IgD-negative memory B cell (primary cell): ENCODE data around the gene CLEC16A. TPM values are rescaled to one million over a fixed set of nuclear protein-coding genes. Genes with fewer than 3 reads are reported as not detected.

Experiments
- H3K27ac Mint-ChIP-seq, 3 donors: one replicate each; pipeline ENCODE4 v1.8.0; 2020 to 2022; ENCODE audit warnings: mild to moderate bottlenecking in 3 of 3, mixed read lengths in 3 of 3, moderate library complexity in 1 of 3
- H3K27me3 Mint-ChIP-seq: one replicate; pipeline ENCODE4 v1.8.0; 2021; ENCODE audit warnings: mixed read lengths
- H3K36me3 Mint-ChIP-seq: one replicate; pipeline ENCODE4 v1.8.0; 2020; ENCODE audit warnings: mild to moderate bottlenecking, mixed read lengths
- H3K4me1 Mint-ChIP-seq, 3 donors: one replicate each; pipeline ENCODE4 v1.8.0; 2020 to 2022; ENCODE audit warnings: mixed read lengths in 3 of 3, mild to moderate bottlenecking in 1 of 3
- H3K4me3 Mint-ChIP-seq, 4 donors: one replicate each; pipeline ENCODE4 v1.8.0; 2020 to 2022; ENCODE audit warnings: mild to moderate bottlenecking in 4 of 4, mixed read lengths in 4 of 4, moderate library complexity in 3 of 4
- H3K9me3 Mint-ChIP-seq, 3 donors: one replicate each; pipeline ENCODE4 v1.8.0; 2020 to 2021; ENCODE audit warnings: mixed read lengths in 3 of 3, mild to moderate bottlenecking in 1 of 3
- polyA plus RNA-seq: library from polyadenylated mRNA; unstranded; fragments of 300-500 nt; fragmentation: Illumina TruSeq; gene quantifications from one replicate; pipeline ENCODE4 v1.2.3, GENCODE V29; 2021

Gene CLEC16A
- polyA plus RNA-seq, 1 donor from 2014 or later = 21.1 TPM

- Mint-ChIP-seq H3K27ac (peak overlapping the region in 1 of 3 donors; percentile 80), H3K4me1 (no peaks in the 10 kb centered on the region), H3K36me3 (peaks cover 49% of the 10 kb centered on the region), H3K4me3 (no peak overlapping the region), H3K9me3 (peaks cover 6 to 23% (median 13%) of the 10 kb centered on the region in 3 donors), H3K27me3 (no peaks in the 10 kb centered on the region)
Measured at GRCh38 chr16:11025120-11025531, 80.8 kb downstream of the CLEC16A start.

- Mint-ChIP-seq H3K27ac (no peak overlapping the region), H3K9me3 (peaks cover 6 to 19% (median 13%) of the 10 kb centered on the region in 3 donors), H3K27me3 (no peaks in the 10 kb centered on the region), H3K36me3 (peaks cover 46% of the 10 kb centered on the region), H3K4me3 (no peak overlapping the region), H3K4me1 (no peaks in the 10 kb centered on the region)
Measured at GRCh38 chr16:11029948-11030347, 85.6 kb downstream of the CLEC16A start.

GRCh38 chr16:11030990-11031510, 86.7 kb downstream of the CLEC16A start:
- H3K27ac Mint-ChIP-seq = peak overlapping the region in 1 of 3 donors; percentile 25
- H3K4me3 Mint-ChIP-seq = no peak overlapping the region
- peaks cover 38% of the 10 kb centered on the region for H3K36me3 Mint-ChIP-seq
- H3K27me3 Mint-ChIP-seq = no peaks in the 10 kb centered on the region
- peaks cover 5 to 12% (median 10%) of the 10 kb centered on the region in 3 donors for H3K9me3 Mint-ChIP-seq
- H3K4me1 Mint-ChIP-seq = no peaks in the 10 kb centered on the region

- peaks cover 28% of the 10 kb centered on the region for H3K36me3 Mint-ChIP-seq
- H3K4me1 Mint-ChIP-seq = no peaks in the 10 kb centered on the region
- H3K9me3 Mint-ChIP-seq = peaks cover 5% of the 10 kb centered on the region in 3 donors
- H3K27me3 Mint-ChIP-seq = no peaks in the 10 kb centered on the region
- no peak overlapping the region for H3K27ac Mint-ChIP-seq
- no peak overlapping the region for H3K4me3 Mint-ChIP-seq
Measured at GRCh38 chr16:11032000-11032921, 87.9 kb downstream of the CLEC16A start.

- Mint-ChIP-seq H3K27me3 (no peaks in the 10 kb centered on the region), H3K4me1 (no peaks in the 10 kb centered on the region), H3K9me3 (peaks cover 2 to 5% (median 2%) of the 10 kb centered on the region in 3 donors), H3K4me3 (no peak overlapping the region), H3K36me3 (peaks cover 27% of the 10 kb centered on the region), H3K27ac (no peak overlapping the region)
Measured at GRCh38 chr16:11032922-11033291, 88.5 kb downstream of the CLEC16A start.

GRCh38 chr16:11033629-11034420, 89.5 kb downstream of the CLEC16A start:
- Mint-ChIP-seq H3K4me1 (no peaks in the 10 kb centered on the region), H3K36me3 (peaks cover 30% of the 10 kb centered on the region), H3K27ac (no peak overlapping the region), H3K9me3 (peaks cover 0 to 2% (median 1%) of the 10 kb centered on the region in 3 donors), H3K4me3 (no peak overlapping the region), H3K27me3 (no peaks in the 10 kb centered on the region)

- Mint-ChIP-seq H3K36me3 (peaks cover 23% of the 10 kb centered on the region), H3K27ac (no peak overlapping the region), H3K27me3 (no peaks in the 10 kb centered on the region), H3K9me3 (no peaks in the 10 kb centered on the region), H3K4me3 (no peak overlapping the region), H3K4me1 (no peaks in the 10 kb centered on the region)
Measured at GRCh38 chr16:11034481-11034931, 90.1 kb downstream of the CLEC16A start.

GRCh38 chr16:11035096-11035495, 90.7 kb downstream of the CLEC16A start:
- Mint-ChIP-seq H3K4me1 (no peaks in the 10 kb centered on the region), H3K27ac (no peak overlapping the region), H3K4me3 (no peak overlapping the region), H3K36me3 (peaks cover 19% of the 10 kb centered on the region), H3K27me3 (no peaks in the 10 kb centered on the region), H3K9me3 (no peaks in the 10 kb centered on the region)

GRCh38 chr16:11036040-11036439, 91.7 kb downstream of the CLEC16A start:
- Mint-ChIP-seq H3K4me1 (no peaks in the 10 kb centered on the region), H3K27ac (no peak overlapping the region), H3K27me3 (no peaks in the 10 kb centered on the region), H3K9me3 (no peaks in the 10 kb centered on the region), H3K36me3 (peaks cover 21% of the 10 kb centered on the region), H3K4me3 (no peak overlapping the region)

GRCh38 chr16:11036868-11037410, 92.6 kb downstream of the CLEC16A start:
- H3K36me3 Mint-ChIP-seq = peaks cover 17% of the 10 kb centered on the region
- no peaks in the 10 kb centered on the region for H3K9me3 Mint-ChIP-seq
- no peaks in the 10 kb centered on the region for H3K4me1 Mint-ChIP-seq
- no peak overlapping the region for H3K4me3 Mint-ChIP-seq
- H3K27ac Mint-ChIP-seq = no peak overlapping the region
- H3K27me3 Mint-ChIP-seq = no peaks in the 10 kb centered on the region

GRCh38 chr16:11038305-11038704, 93.9 kb downstream of the CLEC16A start:
- Mint-ChIP-seq H3K9me3 (no peaks in the 10 kb centered on the region), H3K36me3 (peaks cover 14% of the 10 kb centered on the region), H3K27ac (peak overlapping the region in 1 of 3 donors; percentile 12), H3K27me3 (no peaks in the 10 kb centered on the region), H3K4me1 (no peaks in the 10 kb centered on the region), H3K4me3 (no peak overlapping the region)

GRCh38 chr16:11038777-11039176, 94.4 kb downstream of the CLEC16A start:
- no peaks in the 10 kb centered on the region for H3K9me3 Mint-ChIP-seq
- no peaks in the 10 kb centered on the region for H3K27me3 Mint-ChIP-seq
- peak overlapping the region in 1 of 3 donors; percentile 12 for H3K27ac Mint-ChIP-seq
- peaks cover 12% of the 10 kb centered on the region for H3K36me3 Mint-ChIP-seq
- no peaks in the 10 kb centered on the region for H3K4me1 Mint-ChIP-seq
- no peak overlapping the region for H3K4me3 Mint-ChIP-seq

- no peak overlapping the region for H3K4me3 Mint-ChIP-seq
- peaks cover 11% of the 10 kb centered on the region for H3K36me3 Mint-ChIP-seq
- H3K27me3 Mint-ChIP-seq = no peaks in the 10 kb centered on the region
- no peaks in the 10 kb centered on the region for H3K4me1 Mint-ChIP-seq
- H3K27ac Mint-ChIP-seq = no peak overlapping the region
- H3K9me3 Mint-ChIP-seq = no peaks in the 10 kb centered on the region
Measured at GRCh38 chr16:11039726-11040125, 95.4 kb downstream of the CLEC16A start.

- H3K27ac Mint-ChIP-seq = peak overlapping the region in 1 of 3 donors; percentile 47
- H3K4me3 Mint-ChIP-seq = no peak overlapping the region
- H3K4me1 Mint-ChIP-seq = no peaks in the 10 kb centered on the region
- no peaks in the 10 kb centered on the region for H3K9me3 Mint-ChIP-seq
- no peaks in the 10 kb centered on the region for H3K27me3 Mint-ChIP-seq
- H3K36me3 Mint-ChIP-seq = peaks cover 11% of the 10 kb centered on the region
Measured at GRCh38 chr16:11042191-11042590, 97.8 kb downstream of the CLEC16A start.

- no peaks in the 10 kb centered on the region for H3K27me3 Mint-ChIP-seq
- H3K4me1 Mint-ChIP-seq = no peaks in the 10 kb centered on the region
- H3K4me3 Mint-ChIP-seq = no peak overlapping the region
- peaks cover 7% of the 10 kb centered on the region for H3K36me3 Mint-ChIP-seq
- no peaks in the 10 kb centered on the region for H3K9me3 Mint-ChIP-seq
- H3K27ac Mint-ChIP-seq = no peak overlapping the region
Measured at GRCh38 chr16:11045441-11045840, 101.1 kb downstream of the CLEC16A start.
